HG02938 (cell line): Measurements from ENCODE around the gene VANGL2.
"Not testable (repeated sequence)": the region's sequence is repeated elsewhere in the genome, so short reads cannot be mapped to it uniquely, and the experiment has no call there.

Source experiments
- ATAC-seq: cut with Tn5 transposase; IDR thresholded peaks from one replicate; pipeline ENCODE4 v1.9.1; 2021; ENCODE audit warnings: mild to moderate bottlenecking, moderate library complexity; ENCODE audit not compliant: unreplicated experiment

VANGL2 gene

DNA sequence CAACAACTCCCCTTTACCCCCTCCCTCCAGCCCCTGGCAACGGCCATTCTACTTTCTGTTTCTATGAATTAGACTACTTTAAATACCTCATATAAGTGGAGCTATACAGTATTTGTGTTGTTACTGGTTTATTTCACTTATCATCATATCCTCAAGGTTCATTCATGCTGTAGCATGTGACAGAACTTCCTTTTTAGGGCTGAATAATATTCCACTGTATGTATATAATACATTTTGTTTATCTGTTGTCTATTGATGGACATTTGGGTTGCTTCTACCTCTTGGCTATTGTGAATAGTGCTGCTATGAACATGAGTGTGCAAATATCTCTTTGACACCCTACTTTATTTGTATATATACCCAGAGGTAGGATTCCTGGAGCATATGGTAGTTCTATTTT is 31.3 kb upstream of the VANGL2 start:
- no peak for ATAC-seq

- ATAC-seq, result no peak
These were observed 29.6 kb upstream of the VANGL2 start for GRCh38 chr1:160370561-160371345.

DNA sequence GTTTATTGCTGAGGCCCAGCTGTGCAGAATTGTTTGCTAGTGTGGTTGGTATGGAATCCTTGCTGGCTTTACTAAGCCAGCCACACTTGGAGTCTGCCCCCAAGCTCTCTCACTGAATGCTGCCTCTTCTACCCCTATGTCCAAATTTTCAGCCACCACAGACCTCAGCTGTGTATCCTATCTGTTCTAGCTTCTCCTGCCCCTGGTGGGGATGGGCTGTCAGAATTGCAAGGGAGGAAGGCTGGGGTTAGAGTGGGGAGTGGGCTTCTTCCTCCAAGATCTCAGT is 29.1 kb upstream of the VANGL2 start:
- no peak for ATAC-seq

- ATAC-seq, result no peak
These were observed 28.6 kb upstream of the VANGL2 start for GRCh38 chr1:160371756-160372155.

GRCh38 chr1:160373696-160374095 is 26.7 kb upstream of the VANGL2 start:
- no peak for ATAC-seq

DNA sequence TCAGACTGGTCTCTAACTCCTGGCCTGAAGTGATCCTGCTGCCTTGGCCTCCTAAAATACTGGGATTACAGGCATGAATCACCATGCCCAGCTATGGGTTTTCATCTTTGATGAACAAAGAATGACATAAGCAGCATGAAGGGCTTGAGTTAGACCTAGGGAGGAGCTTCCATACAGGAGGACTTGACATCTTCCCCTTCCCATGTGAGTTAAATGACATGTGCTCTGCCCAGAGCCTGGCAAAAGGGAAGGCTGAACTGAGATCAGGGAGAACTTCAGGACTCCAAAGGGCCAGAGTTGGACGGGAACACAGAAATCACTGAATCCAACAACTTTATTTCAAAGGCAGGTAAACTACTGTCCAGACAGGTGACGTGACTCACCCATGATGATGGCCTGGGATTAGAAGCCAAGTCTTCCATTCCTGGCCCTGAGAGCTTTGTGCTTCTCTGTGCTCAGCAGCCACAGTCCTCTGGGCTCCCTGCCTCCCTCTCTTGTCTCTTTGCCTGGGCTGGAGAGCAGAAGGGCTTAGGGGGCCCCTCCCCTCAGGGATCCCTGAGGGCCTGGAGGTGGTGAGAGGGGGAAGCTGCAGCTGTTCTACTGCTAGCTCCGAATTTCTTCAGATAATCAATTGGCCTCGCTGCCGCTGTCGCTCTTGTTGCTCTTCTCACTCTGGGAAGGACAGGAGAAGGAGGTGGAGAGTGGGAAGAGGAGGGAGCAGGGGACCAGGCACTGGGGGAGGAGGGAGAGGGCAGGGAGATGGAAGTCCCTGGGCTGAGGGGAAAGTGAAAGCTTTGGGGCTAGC is 25.9 kb upstream of the VANGL2 start:
- no peak for ATAC-seq

DNA sequence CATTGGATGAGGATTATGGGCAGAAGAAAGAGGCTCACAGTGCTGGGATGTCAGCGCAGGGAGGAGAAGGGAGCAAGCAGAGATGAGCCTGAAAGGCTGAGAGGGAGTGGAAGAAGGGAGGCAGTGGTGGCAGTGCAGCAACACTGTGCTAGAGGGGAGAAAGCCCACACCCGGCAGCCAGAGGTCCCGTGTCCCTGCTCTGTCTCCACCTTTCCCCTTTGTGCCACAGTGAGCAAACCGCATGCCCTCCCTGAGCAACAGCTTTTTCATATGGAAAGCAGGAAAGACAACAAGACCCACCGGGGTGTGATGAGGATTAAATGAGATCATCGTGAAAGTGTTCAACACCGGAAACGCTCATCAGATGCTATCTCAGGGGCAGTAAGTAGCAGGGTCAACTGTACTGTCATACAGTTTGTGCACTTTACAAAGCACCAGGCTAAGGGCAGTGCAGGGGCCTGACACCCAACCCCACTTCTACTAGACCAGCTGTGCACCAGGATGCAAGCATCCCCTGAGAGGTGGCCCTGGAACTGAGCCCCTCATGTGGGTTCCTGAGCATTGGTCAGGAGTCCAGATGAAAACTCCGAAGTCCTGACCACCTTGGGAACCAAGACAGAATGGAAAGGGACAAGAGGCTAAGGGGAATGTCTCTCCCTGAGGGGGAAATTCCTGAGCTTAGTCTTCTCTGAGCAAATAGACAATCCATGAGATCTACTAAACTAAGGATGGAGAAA is 24.4 kb upstream of the VANGL2 start:
- no peak for ATAC-seq

DNA sequence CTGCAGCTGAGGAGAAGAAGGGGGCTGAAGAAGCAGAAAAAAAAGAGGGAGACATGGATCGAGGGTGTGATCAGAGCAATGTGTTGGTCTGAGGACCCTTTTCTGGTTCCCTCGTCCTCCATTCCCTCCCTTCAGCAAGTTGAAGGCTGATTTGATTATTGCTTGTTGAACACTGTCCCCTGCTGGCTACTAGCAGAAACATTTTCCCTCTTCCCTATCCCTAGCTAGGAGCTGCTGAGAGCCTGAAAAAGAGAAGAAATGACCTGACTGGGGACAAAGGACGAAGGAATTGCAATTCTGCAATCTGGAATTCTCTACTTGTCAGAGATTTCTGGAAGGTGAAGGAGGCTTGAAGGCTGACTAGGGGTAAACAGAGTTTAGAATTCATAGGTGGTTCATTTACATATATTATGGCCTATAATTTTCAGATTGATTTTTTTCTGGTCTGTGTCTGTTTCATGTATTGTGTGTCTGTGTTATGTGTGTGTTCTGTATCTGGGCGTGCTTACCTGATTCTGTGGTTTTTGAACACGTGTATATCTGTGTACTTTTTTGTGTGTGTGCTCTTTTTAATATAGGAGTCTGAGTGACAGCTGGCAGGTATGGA is 23.7 kb upstream of the VANGL2 start:
- no peak for ATAC-seq

GRCh38 chr1:160377585-160378206 is 22.7 kb upstream of the VANGL2 start:
- ATAC-seq, result no peak

DNA sequence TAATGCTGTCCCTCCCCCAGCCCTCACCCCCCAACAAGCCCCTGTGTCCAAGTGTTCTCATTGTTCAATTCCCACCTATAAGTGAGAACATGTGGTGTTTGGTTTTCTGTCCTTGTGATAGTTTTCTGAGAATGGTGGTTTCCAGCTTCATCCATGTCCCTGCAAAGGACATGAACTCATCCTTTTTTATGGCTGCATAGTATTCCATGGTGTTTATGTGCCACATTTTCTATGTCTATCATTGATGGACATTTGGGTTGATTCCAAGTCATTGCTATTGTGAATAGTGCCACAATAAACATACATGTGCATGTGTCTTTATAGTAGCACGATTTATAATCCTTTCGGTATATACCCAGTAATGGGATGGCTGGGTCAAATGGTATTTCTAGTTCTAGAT is 15.6 kb upstream of the VANGL2 start:
- ATAC-seq, result not testable (repeated sequence)

GRCh38 chr1:160388406-160388805 is 12.0 kb upstream of the VANGL2 start:
- not testable (repeated sequence) for ATAC-seq

DNA sequence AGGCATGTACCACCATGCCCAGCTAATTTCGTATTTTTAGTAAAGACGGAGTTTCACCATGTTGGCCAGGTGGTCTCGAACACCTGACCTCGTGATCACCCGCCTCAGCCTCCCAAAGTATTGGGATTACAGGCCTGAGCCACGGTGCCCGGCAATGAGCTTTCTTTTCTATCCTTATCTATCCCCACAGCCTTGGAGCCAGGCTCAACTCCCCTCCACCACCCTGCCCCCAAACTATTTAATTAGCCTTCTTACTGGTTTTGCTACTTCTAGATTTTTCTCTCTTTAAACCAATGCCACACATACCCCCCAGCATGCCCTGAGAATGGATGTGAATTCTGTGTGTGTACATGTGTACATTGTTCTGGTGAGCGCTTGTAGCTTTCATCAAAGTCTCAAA is 5.7 kb upstream of the VANGL2 start:
- ATAC-seq, result no peak

DNA sequence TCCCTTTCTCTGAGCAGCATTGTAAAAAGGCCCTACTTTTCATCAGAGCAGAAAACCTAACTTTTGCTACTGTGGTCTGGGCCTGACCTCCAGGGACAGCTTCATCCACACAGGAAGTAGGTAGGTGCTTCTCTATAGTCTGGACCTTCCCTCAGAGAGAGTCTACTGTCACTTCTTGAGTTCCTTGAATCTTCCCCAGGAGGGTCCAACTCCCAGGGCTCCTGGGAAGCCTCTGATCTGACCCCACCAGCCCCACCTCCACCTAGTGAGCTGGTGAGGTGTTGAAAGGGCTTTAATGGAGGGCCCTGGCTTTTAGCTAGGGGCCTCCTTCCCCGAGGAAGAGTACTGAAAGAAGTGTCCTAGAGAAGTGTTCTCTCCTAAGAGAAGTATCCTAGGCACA is 2.7 kb upstream of the VANGL2 start:
- no peak for ATAC-seq

DNA sequence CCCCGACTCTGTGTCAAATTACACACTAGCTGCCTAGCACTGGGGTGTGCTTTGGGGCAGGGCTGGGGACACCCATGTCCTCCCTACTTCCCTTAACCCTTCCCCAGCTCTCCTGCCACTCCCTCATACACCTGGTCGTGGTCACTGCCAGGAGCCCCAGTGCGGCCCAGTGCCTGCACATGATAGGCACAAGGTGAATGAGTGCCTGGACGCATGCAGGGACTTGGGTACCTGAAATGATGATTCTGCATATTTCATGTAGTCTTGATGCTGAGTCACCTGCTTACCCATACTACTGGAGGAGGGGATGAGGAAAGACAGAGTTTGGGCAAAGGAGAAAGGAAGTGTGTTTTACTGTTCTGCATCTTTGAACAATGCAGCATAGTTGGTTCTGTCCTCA is 1.5 kb upstream of the VANGL2 start:
- no peak for ATAC-seq

DNA sequence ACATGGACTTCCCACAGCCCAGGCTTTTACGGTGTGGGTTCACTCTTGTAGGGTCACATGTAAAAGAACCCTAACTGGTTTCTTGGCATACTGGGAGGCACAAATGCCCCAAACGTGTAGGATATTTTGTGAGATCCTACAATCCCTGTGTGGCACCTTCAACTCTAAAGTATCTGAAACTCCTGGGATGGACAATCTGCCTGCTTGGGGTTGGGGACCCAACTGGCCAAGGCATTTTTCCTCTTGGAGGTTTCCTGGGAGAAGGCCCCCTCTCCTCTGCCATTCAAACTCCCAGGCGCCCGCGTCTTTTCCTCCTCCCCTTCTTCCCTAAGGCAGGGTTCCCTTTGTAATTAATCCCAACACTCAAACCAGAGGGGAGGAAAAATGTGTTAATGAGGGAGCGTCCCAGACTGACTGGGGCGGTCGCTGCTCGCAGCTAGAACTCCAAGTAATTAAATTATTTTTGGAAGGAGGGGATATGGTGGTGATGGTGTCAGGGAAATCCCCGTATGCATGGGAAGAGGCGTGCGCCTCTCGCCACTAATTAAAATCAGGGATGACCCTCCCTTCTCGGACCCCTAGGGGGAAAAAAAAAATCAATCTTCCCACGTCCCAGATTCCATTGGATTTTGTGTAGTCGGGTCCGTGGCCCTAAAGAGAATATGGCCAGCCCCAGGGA is 681 bp upstream of the VANGL2 start:
- no peak for ATAC-seq

DNA sequence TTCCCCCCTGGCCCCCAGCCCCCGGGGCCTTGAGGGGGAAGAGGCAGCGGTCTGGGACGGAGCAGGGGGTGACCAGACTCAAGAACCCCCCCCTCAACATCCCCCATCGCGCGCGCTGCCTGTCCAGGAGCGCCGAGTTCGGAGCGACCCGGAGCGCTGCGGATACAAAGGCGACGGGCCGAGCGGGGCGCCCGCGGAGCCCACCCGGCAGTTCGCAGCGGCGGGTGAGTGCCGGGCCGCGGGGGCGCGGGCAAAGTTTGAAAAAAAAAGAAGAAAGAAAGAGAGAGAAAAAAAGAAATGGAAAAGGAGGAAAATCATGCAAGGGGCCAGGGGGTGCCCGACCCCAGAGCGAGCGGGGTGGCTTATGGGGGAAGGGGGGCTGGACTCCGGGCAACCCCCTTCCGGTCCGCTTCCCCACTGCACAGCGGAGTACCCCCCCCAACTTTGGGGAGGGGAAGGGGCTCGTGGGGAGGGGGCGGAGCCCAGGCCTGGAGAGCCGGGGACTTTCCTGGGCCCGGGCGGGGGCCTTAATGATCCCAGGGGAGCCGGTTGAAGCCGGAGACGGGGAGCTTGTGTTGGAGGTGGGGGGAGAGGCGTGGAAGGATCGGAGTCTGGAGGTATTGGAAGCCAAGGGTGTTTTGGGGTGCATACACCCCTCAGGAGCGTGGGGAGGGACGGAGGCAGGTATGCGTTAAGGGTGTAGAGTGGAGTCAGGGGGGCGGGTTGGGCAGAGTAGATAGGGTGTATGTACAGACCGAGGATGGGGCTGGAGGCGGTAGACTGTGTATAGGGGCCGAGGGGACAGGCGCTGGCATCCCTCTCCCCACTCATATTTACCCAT is 502 bp downstream of the VANGL2 start:
- no peak for ATAC-seq

DNA sequence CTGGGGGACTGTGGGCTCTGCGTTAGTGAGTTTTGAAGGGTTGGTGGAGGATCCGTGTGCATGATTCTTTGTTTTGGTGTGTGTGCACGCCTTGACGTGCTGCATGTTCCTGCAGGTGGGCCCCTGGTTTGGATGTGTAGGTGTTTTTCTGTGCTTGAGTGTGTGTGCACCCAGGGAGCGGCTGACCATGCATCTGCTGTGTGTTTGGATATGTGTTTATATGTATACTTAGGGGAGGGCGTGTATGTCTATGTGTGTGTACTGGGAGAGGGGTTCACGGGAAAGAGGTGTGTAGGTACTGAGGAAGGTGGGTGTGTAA is 1.1 kb downstream of the VANGL2 start:
- no peak for ATAC-seq

DNA sequence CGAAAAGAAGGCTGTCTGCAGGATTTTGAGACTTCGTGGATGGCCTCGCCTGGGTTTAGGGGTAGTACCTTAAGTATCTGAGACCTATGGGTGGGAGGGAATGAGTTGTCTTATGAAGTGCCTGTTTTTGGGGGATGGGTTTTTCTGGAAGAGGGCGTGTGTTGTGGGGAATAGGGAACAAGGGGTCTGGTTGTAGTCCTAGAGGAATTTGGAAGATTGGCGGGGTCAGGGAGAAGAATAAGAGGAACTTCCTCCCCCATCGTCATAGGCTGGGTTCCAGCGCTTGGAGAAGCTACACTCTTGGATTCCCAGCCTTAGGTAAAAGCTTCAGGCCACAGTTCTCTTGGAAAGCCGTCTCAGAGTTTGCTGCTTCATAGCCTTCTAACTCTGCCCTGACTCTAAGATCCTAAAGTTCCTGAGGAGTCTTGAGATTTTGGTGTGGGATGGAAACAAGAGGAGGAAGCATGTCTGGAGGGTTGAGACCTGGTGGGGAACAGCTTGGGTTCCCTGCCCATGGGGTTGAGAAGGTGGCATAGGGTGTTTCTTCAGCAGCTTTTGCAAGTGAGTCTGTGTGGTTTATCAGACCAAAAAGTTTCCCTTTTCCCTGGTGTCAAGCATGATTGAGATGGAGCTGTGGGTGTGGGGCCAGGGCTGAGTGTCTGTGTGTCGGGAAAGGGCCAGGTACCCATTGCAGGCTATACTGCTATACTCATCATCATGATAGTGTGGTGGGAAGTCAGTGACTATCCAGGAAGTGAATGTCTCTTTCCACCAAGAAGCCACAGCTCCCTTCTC is 1.8 kb downstream of the VANGL2 start:
- no peak for ATAC-seq

DNA sequence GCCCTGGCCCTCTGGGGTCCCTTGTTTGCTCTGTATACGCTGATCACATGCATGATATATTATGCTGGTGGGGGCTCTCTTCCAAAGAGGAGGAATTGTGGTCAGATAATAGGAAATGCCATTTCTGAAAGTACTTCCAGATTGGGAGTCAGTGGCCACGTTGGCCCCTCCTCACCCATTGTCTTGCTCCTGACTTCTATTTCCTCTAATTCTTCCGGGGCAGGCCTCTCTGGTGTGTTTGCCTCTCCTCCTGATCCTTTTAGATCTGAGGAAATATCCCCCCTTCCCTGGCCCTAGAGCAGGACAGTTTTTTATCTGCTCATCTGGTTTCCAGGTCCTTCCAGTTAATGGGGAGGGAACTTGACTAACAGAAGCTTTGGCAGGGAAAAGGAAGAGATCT is 2.9 kb downstream of the VANGL2 start:
- ATAC-seq, result no peak
